HG03097 (cell line): ENCODE data around the gene CYGB.
A peak's percentile ranks its signal among the peaks of the same experiment; 100 is the strongest.

Experiments
- ATAC-seq: cut with Tn5 transposase; IDR thresholded peaks from one replicate; pipeline ENCODE4 v1.9.1; 2021; ENCODE audit not compliant: unreplicated experiment, low FRiP score

Gene CYGB

DNA sequence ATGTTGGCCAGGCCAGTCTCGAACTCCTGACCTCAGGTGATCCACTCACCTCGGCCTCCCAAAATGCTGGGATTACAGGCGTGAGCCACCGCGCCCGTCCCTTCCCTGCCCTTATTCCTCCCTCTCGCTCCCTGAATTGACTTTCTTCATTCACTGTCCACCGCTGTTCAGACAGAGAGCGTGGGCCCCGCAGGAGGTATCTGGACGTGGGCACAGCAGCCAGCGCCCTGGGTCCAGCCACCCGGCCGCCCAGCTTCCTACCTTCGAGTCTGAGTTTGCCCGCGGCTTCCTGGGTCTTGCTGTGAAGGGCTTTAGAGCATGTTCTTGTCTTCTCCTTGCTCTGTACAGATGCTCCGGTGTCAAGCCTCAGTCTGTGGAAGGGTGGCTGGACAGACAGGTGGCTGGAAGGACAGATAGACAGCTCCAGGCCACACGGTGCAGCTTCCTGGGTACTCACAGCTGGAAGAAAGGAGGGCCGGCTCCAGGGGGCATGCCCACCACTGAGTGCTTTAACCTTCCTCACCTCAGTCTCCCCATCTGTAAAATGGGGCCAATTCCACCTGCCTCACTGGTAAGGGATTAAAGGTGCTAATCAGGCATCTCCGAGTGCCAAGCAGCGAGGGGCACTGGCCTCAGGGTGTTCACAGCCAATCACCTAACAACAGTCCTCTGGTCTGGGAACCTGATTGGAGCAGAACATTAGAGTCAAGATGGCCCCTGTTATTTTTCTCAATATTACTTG lies 49.9 kb downstream of the CYGB start:
- ATAC-seq: no peak

DNA sequence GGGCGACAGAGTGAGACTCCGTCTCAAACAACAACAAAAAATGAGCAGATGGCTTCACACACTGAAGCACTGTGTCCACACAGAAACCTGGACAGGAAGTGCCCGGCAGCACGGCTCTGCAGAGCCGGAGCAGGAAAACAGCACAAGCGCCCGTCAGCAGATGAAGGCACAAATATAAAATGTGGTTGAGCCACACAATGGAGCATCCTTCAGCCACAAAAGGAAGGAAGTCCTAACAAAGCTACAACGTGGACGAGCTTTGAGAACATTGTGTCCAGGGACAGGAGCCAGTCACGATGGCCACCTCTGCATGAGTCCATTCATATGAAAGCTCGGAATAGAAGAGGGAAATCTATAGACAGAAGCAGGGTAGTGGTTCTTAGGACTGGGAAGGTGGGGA lies 51.9 kb downstream of the CYGB start:
- no peak for ATAC-seq

DNA sequence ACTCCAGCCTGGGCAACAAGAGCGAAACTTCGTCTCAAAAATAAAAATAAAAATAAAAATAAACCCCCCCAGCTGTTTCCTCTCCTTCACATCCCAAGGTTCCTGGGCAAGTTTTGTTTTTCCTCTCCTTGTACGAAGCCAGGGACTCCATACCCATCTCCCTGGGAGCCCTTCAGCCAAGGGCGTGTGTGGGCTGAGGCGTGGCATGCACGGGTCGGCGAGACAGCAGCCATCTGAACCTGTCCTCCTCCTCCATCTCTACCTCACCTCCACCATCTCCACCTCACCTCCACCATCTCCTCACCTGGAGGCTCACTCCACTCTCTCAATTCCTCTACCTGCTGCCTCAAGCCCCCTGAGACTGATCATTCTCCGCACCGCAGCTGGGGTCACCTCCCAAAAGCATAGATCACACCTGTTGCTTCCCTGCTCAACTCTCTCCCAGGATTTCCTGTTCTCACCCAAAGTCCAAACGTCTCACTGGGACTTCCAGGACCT lies 53.2 kb downstream of the CYGB start:
- ATAC-seq: no peak

DNA sequence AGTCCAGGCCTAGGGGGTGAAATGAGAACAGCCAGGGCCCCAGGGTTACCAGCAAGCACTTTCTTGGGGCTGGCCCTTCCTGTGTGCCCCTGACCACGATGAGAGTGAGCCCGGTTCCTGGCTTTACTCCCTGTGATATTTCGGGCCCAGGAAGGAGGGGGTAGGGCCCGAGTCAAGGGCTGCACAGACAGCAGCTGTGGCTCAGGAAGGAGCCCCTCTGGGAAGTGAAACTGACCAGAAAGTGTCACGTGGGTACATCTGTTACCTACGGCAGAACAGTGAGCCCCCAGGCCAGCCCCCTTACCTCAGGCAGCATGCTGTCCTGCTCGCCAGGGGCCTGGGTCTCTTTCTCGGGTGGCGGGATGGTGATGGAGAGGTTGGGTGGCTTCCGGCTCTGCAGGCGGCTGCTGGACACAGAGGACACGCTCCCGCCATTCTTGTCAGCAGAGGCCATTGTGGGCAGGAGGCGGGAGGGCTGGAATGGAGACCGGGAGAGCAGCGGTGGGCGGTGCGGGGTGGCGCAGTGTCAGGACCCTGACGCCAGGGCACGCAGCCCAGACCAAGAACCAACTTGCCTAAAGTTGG lies 56.3 kb downstream of the CYGB start:
- peak; percentile 53 for ATAC-seq

DNA sequence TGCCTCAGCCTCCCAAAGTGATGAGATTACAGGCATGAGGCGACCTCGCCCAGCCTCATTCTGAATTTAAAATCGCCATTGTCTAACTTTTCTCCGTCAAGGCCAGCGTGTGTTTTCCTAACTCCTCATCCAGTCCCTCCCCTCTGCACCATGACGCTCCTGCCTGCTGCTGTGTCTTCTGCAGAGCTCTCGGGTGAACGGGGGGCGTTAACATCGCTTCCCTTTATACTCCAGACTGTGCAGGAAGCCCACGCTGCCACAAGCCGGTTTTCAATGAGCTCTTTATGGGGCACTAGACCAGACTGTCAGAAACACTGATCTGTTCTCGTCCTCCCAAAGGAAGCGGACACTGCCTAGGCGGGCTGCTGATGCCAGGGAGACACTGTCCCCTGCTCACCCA lies 56.9 kb downstream of the CYGB start:
- no peak for ATAC-seq

DNA sequence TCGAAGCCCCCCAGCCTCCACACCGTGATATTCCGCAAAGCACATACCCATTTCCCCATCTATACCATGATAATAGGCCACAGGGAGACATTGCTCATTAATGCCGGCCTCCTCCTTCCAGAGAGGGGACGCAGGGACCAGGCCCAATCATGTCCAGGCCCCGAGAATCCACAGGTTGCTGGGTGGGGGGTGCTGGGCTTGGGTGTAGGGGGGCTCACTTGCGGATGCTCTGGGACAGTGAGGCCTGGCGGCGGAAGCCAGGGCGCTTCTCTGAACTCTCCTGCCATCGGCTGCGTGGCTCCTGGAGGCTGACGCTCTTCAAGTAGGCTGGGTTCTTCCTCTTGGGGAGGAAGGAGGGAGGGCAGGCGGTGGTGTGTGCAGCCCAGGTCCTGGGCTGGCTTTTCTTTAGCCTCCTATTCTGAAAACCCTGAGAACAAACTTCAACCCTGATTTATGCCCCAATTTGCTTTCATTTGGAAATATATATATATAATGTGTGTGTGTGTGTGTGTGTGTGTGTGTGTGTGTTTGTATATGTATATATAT lies 57.9 kb downstream of the CYGB start:
- ATAC-seq: no peak

DNA sequence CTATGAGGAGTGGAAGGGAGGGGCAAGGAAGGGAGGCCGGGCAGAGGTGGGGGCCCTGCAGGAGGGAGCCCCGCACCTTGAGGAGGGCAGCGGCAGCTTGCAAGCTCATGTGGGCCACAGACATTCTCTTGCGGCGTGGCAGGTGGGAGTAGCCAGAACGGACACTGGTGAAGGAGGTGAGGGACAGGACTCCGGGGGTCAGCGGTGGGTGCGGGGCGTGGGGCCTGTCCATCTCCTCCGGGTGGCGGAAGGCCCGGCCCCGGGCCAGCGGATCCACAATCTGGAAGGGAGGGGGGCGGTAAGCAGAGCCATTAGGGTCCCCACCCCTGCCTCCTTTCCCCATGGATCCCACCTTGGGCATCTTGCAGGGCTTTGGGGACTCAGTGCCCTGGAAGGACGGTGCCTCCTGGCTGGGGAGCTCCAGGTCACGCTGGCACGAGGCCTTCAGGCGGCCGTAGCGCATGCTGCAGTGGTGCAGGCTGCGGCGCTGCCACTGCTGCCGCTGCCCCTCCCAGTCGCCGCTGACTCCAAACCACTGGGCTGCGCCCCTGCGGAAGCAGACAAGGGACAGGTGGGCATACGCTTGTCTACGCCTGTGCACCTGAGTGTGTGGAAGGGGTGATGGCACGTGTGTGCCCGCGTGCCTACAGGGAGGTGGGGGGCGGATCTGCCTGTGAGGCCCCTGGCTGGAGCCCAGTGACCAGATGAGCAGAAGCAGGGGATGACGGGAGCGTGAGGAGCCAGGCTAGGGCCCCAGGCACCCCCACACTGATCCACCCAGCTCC lies 58.6 kb downstream of the CYGB start:
- ATAC-seq: no peak

DNA sequence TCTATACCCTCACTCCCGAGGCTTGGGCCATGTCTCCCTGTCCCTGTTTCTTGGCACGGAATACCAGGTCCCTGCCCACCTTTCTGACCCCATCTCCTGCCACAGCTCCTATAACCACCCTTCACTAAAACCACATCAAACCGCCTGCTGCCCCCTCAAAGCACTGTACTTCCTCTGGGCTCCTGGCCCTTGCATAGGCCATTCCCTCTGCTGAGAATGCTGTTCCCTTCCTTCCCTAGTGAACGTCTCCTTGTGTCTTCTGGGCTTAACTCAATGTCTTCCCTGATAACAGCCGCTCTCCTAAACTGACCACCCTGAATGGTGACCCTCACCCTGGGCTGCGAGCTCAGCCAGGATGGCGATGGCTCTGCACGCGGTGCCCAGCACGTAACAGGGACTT lies 59.4 kb downstream of the CYGB start:
- no peak for ATAC-seq

DNA sequence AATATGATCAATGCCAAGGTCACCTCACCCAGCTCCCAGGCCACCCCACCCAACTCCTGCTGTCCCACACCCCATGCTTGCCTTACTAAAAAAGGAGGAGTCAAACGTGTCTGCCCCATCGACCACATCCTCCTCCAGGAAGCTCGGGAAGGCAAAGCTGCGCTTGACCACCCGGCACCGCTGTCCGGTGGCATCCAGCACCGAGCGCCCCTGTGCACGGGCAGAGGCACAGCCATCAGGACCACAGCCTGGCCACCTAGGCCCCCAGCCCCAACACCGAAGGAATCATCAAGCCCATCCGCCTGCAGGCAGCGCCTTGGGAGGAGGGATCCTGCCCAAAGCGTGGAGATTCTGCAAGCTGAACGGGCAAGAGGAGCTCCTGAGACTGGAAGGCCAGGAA lies 59.9 kb downstream of the CYGB start:
- no peak for ATAC-seq
